HUES48 (cell line): Measurements from ENCODE around the gene UCN2.

ENCODE experiments used
- H3K27ac ChIP-seq: one replicate; pipeline ENCODE4 v1.7.0; 2013; ENCODE audit warnings: low read depth, low read length, inconsistent platforms
- H3K27me3 ChIP-seq: 2 replicates; pipeline ENCODE4 v1.6.1; 2013; ENCODE audit warnings: mild to moderate bottlenecking, low read length; ENCODE audit not compliant: control insufficient read depth, insufficient read depth
- H3K36me3 ChIP-seq: 2 replicates; pipeline ENCODE4 v1.6.1; 2013; ENCODE audit warnings: low read length; ENCODE audit not compliant: control insufficient read depth, insufficient read depth
- H3K4me1 ChIP-seq: 2 replicates; pipeline ENCODE4 v1.6.1; 2013; ENCODE audit warnings: mild to moderate bottlenecking, low read length; ENCODE audit not compliant: control insufficient read depth, insufficient read depth
- H3K4me3 ChIP-seq: 2 replicates; pipeline ENCODE4 v1.5.1; 2013; ENCODE audit warnings: mild to moderate bottlenecking, low read depth, low read length
- H3K9ac ChIP-seq: 2 replicates; pipeline ENCODE4 v1.6.1; 2013; ENCODE audit warnings: mild to moderate bottlenecking, low read depth, low read length, moderate library complexity
- H3K9me3 ChIP-seq: 2 replicates; pipeline ENCODE4 v1.6.1; 2013; ENCODE audit warnings: low read length; ENCODE audit not compliant: control insufficient read depth, insufficient read depth

Gene UCN2

GRCh38 chr3:48563382-48563918 is at the start of gene UCN2:
UCN2 (minus strand) TSS chr3:48563781; CDS start chr3:48563124, 657 bp downstream.
- peaks cover 20% of the 10 kb centered on the region for H3K4me1 ChIP-seq
- H3K27me3 ChIP-seq: no peaks in the 10 kb centered on the region
- no peak within 1 kb of the TSS for H3K9ac ChIP-seq
- H3K36me3 ChIP-seq: 0 out of 2 replicates have a peak, but pooled peaks cover 4% of the 10 kb centered on the region
- H3K9me3 ChIP-seq: no peaks in the 10 kb centered on the region
- H3K27ac ChIP-seq: no peak within 1 kb of the TSS
- no peak within 1 kb of the TSS for H3K4me3 ChIP-seq

GRCh38 chr3:48612309-48612708 is 48.7 kb upstream of the UCN2 start:
- H3K27ac ChIP-seq: no peak overlapping the region
- H3K4me3 ChIP-seq: no peak overlapping the region
- H3K9ac ChIP-seq: no peak overlapping the region
- no peaks in the 10 kb centered on the region for H3K27me3 ChIP-seq
- H3K9me3 ChIP-seq: peaks cover 5% of the 10 kb centered on the region
- peaks cover 10% of the 10 kb centered on the region for H3K4me1 ChIP-seq
- peaks cover 14% of the 10 kb centered on the region for H3K36me3 ChIP-seq

- H3K9me3 ChIP-seq: no peaks in the 10 kb centered on the region
- peak within 1 kb of the TSS; percentile 86 for H3K9ac ChIP-seq
- peaks cover 10% of the 10 kb centered on the region for H3K4me1 ChIP-seq
- H3K4me3 ChIP-seq: peak within 1 kb of the TSS; percentile 91
- H3K27me3 ChIP-seq: no peaks in the 10 kb centered on the region
- peaks cover 35% of the 10 kb centered on the region for H3K36me3 ChIP-seq
- H3K27ac ChIP-seq: peak within 1 kb of the TSS; percentile 89
These were observed 45.8 kb upstream of the UCN2 start, which contains the start of gene UQCRC1 for GRCh38 chr3:48609088-48610005. UQCRC1 (minus strand) TSS chr3:48609646; CDS start chr3:48609620, 26 bp downstream.

GRCh38 chr3:48607519-48607918 is 43.9 kb upstream of the UCN2 start:
- Histone ChIP-seq H3K27me3 (no peaks in the 10 kb centered on the region), H3K4me3 (no peak overlapping the region), H3K36me3 (peaks cover 53% of the 10 kb centered on the region), H3K4me1 (peaks cover 10% of the 10 kb centered on the region), H3K9ac (no peak overlapping the region), H3K9me3 (no peaks in the 10 kb centered on the region), H3K27ac (no peak overlapping the region)

- Histone ChIP-seq H3K4me1 (no peaks in the 10 kb centered on the region), H3K27ac (no peak overlapping the region), H3K36me3 (peaks cover 88% of the 10 kb centered on the region), H3K9me3 (no peaks in the 10 kb centered on the region), H3K9ac (no peak overlapping the region), H3K27me3 (no peaks in the 10 kb centered on the region), H3K4me3 (no peak overlapping the region)
These were observed 38.0 kb upstream of the UCN2 start for GRCh38 chr3:48601622-48601994.

- peaks cover 4% of the 10 kb centered on the region; the same call in 1 of the 2 replicates for H3K4me1 ChIP-seq
- H3K9ac ChIP-seq: no peak overlapping the region
- H3K36me3 ChIP-seq: peaks cover 82% of the 10 kb centered on the region
- no peaks in the 10 kb centered on the region for H3K27me3 ChIP-seq
- H3K9me3 ChIP-seq: no peaks in the 10 kb centered on the region
- no peak overlapping the region for H3K4me3 ChIP-seq
- no peak overlapping the region for H3K27ac ChIP-seq
These were observed 37.4 kb upstream of the UCN2 start for GRCh38 chr3:48600711-48601621.

GRCh38 chr3:48599509-48600285 is 36.1 kb upstream of the UCN2 start:
- no peak overlapping the region for H3K4me3 ChIP-seq
- peaks cover 4% of the 10 kb centered on the region; the same call in 1 of the 2 replicates for H3K27me3 ChIP-seq
- no peak overlapping the region for H3K27ac ChIP-seq
- H3K36me3 ChIP-seq: peaks cover 69% of the 10 kb centered on the region
- no peak overlapping the region for H3K9ac ChIP-seq
- no peaks in the 10 kb centered on the region for H3K9me3 ChIP-seq
- H3K4me1 ChIP-seq: peaks cover 11% of the 10 kb centered on the region

GRCh38 chr3:48599077-48599501 is 35.5 kb upstream of the UCN2 start:
- Histone ChIP-seq H3K9me3 (no peaks in the 10 kb centered on the region), H3K27me3 (peaks cover 8% of the 10 kb centered on the region; the same call in 1 of the 2 replicates), H3K9ac (no peak overlapping the region), H3K36me3 (peaks cover 63% of the 10 kb centered on the region), H3K4me3 (no peak overlapping the region), H3K27ac (no peak overlapping the region), H3K4me1 (peaks cover 15% of the 10 kb centered on the region)

- peak overlapping the region; percentile 34 for H3K27ac ChIP-seq
- H3K4me1 ChIP-seq: peaks cover 16% of the 10 kb centered on the region
- H3K9ac ChIP-seq: no peak overlapping the region
- peaks cover 57% of the 10 kb centered on the region for H3K36me3 ChIP-seq
- no peaks in the 10 kb centered on the region for H3K9me3 ChIP-seq
- no peak overlapping the region for H3K4me3 ChIP-seq
- H3K27me3 ChIP-seq: peaks cover 8% of the 10 kb centered on the region; the same call in 1 of the 2 replicates
These were observed 34.9 kb upstream of the UCN2 start for GRCh38 chr3:48598323-48599076.
